ENCODE measurements around the gene IGSF9.

DNA sequence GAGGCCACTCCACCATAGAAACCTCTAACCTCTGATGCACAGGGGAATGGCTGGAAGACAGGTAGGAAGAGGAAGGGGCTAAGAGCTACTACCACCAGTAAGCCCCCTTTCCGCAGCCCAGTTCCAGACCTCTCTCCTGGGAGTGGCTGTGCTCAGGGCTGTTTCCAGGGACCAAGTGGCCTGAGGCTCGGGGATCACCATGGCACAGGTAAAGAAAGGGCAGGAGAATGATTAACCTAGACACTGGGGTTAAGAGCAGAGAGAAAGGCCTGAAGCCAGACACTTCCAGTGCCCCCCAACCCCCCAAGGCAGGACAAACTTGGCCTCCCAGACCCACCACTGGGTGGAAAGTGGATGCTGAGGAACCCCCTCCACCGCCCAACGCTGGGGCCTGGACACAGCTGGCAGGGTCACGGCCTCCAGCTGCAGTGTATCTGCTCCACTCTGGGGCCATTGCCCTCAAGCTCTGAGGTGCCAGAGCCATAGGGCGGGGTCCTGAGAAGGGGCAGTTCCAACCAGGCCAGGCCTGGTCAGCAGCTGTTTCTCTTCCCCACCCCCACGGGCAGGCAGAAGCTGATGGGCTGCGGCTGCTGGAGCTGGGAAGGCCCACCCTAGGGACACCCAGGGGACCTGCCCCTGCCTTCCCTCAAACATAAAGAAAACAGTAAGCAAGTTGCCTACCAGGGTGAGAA, 22.8 kb downstream of the IGSF9 start:
- TF ChIP-seq POLR2A (IDR thresholded peaks at IDR 0.05; ENCODE audit: low read length) = no peak
- TF ChIP-seq GATA1 (IDR thresholded peaks at IDR 0.05; ENCODE audit: low read depth, low read length) = no peak
